Activated naive CD4-positive, alpha-beta T cell treated with anti-CD3 and anti-CD28 coated beads, Interleukin-2, amount 50 U/mL, for 72 hours (primary cell): ENCODE measurements around the gene B4GALT7. TPM values are rescaled to one million over a fixed set of nuclear protein-coding genes. Genes with fewer than 3 reads are reported as not detected.
A peak's percentile ranks its signal among the peaks of the same experiment; 100 is the strongest.
"Not testable (repeated sequence)": the region's sequence is repeated elsewhere in the genome, so short reads cannot be mapped to it uniquely, and the experiment has no call there.

Experiments used
- ATAC-seq, 2 donors: fragments of 150-1000 bp; cut with Tn5 transposase; 2 replicates each; pipeline ENCODE4 v1.10.0; 2021; ENCODE audit warnings: mild to moderate bottlenecking in 2 of 2, moderate library complexity in 2 of 2
- DNase-seq, 2 donors: peaks; one replicate each; pipeline ENCODE4 v3.0.0; 2021 to 2022; ENCODE audit warnings: low spot score in 2 of 2
- H3K27ac Mint-ChIP-seq, 2 donors: one replicate each; pipeline ENCODE4 v1.8.0; 2022; ENCODE audit warnings: mild to moderate bottlenecking in 2 of 2, mixed read lengths in 2 of 2
- H3K36me3 Mint-ChIP-seq, 2 donors: one replicate each; pipeline ENCODE4 v1.8.0; 2022; ENCODE audit warnings: mixed read lengths in 2 of 2
- H3K9me3 Mint-ChIP-seq, 2 donors: one replicate each; pipeline ENCODE4 v1.8.0; 2022; ENCODE audit warnings: mixed read lengths in 2 of 2
- total RNA-seq, 2 donors: library from RNA; stranded (reverse); gene quantifications; one replicate each; pipeline ENCODE4 v1.2.3, GENCODE V29; 2022

B4GALT7 gene
- total RNA-seq, 2 donors from 2014 or later, result 3.8 to 19.8 TPM

- not testable (repeated sequence) for H3K27ac Mint-ChIP-seq, ATAC-seq, H3K9me3 Mint-ChIP-seq
These were observed 24.2 kb downstream of the B4GALT7 start for GRCh38 chr5:177624172-177624571.

GRCh38 chr5:177630186-177630585 lies 30.3 kb downstream of the B4GALT7 start:
- not testable (repeated sequence) for H3K36me3 Mint-ChIP-seq, ATAC-seq, H3K27ac Mint-ChIP-seq, DNase-seq, H3K9me3 Mint-ChIP-seq

More at GRCh38 chr5:177624172-177624571, 24.2 kb downstream of the B4GALT7 start:
- not testable (repeated sequence) for DNase-seq
- peaks cover 7 to 18% of the 10 kb centered on the region in 2 donors for H3K36me3 Mint-ChIP-seq

- not testable (repeated sequence) for H3K27ac Mint-ChIP-seq, DNase-seq, ATAC-seq
- peaks cover 13 to 18% of the 10 kb centered on the region in 2 donors for H3K36me3 Mint-ChIP-seq
- peaks cover 13 to 17% of the 10 kb centered on the region in 2 donors for H3K9me3 Mint-ChIP-seq
These were observed 35.0 kb downstream of the B4GALT7 start for GRCh38 chr5:177634912-177635311.

- not testable (repeated sequence) for H3K9me3 Mint-ChIP-seq, DNase-seq, H3K27ac Mint-ChIP-seq
- peaks cover 0 to 49% of the 10 kb centered on the region in 2 donors for H3K36me3 Mint-ChIP-seq
- peak; percentile 99 to 100 for ATAC-seq
These were observed 45.5 kb downstream of the B4GALT7 start for GRCh38 chr5:177645462-177645861.

GRCh38 chr5:177651235-177651634 lies 51.3 kb downstream of the B4GALT7 start:
- not testable (repeated sequence) for ATAC-seq

GRCh38 chr5:177657846-177658245 lies 57.9 kb downstream of the B4GALT7 start:
- ATAC-seq, DNase-seq, H3K27ac Mint-ChIP-seq: not testable (repeated sequence)

More at GRCh38 chr5:177651235-177651634, 51.3 kb downstream of the B4GALT7 start:
- H3K36me3 Mint-ChIP-seq, result peaks cover 0 to 42% of the 10 kb centered on the region in 2 donors
- DNase-seq, H3K9me3 Mint-ChIP-seq, H3K27ac Mint-ChIP-seq: not testable (repeated sequence)

GRCh38 chr5:177658542-177658941 lies 58.6 kb downstream of the B4GALT7 start:
- H3K36me3 Mint-ChIP-seq, result peaks cover 0 to 20% of the 10 kb centered on the region in 2 donors
- not testable (repeated sequence) for DNase-seq, ATAC-seq, H3K27ac Mint-ChIP-seq, H3K9me3 Mint-ChIP-seq

More at GRCh38 chr5:177657846-177658245, 57.9 kb downstream of the B4GALT7 start:
- not testable (repeated sequence) for H3K9me3 Mint-ChIP-seq
- peaks cover 0 to 20% of the 10 kb centered on the region in 2 donors for H3K36me3 Mint-ChIP-seq

Other genes starting within 250 kb of the B4GALT7 start
- 100 to 1,000 TPM in 1 of 2 donors, 10 to 100 TPM in 1; 96.7 to 108 TPM for gene LMAN2, start 248.5 kb upstream of the B4GALT7 start, total RNA-seq
- 10 to 100 TPM; 22.0 to 77.6 TPM for gene RGS14, start 242.2 kb upstream of the B4GALT7 start, total RNA-seq
- gene SLC34A1, start 215.7 kb upstream of the B4GALT7 start, total RNA-seq, result under 1 TPM; 0.07 to 0.19 TPM
- gene PFN3, start 199.5 kb upstream of the B4GALT7 start, total RNA-seq, result not detected
- gene F12, start 190.6 kb upstream of the B4GALT7 start, total RNA-seq, result 1 to 10 TPM; 2.2 to 9.8 TPM
- 100 to 1,000 TPM; 104 to 125 TPM for gene GRK6, start 173.5 kb upstream of the B4GALT7 start, total RNA-seq
- 10 to 100 TPM in 1 of 2 donors, 1 to 10 TPM in 1; 4.1 to 11.4 TPM for gene PRR7, start 153.3 kb upstream of the B4GALT7 start, total RNA-seq
- 10 to 100 TPM in 1 of 2 donors, 1 to 10 TPM in 1; 5.5 to 20.2 TPM for gene DBN1, start 126.5 kb upstream of the B4GALT7 start, total RNA-seq
- gene PDLIM7, start 102.5 kb upstream of the B4GALT7 start, total RNA-seq, result 10 to 100 TPM; 44.6 to 47.5 TPM
- 10 to 100 TPM in 1 of 2 donors, 1 to 10 TPM in 1; 1.8 to 14.9 TPM for gene DOK3, start 90.3 kb upstream of the B4GALT7 start, total RNA-seq
- gene DDX41, start 83.2 kb upstream of the B4GALT7 start, total RNA-seq, result 100 to 1,000 TPM in 1 of 2 donors, 10 to 100 TPM in 1; 70.1 to 230 TPM
- gene FAM193B, start 45.6 kb upstream of the B4GALT7 start, total RNA-seq, result 100 to 1,000 TPM in 1 of 2 donors, 10 to 100 TPM in 1; 73.1 to 108 TPM
- gene TMED9, start 7.9 kb upstream of the B4GALT7 start, total RNA-seq, result 100 to 1,000 TPM in 1 of 2 donors, 10 to 100 TPM in 1; 94.0 to 114 TPM
- 10 to 100 TPM; 11.4 to 87.3 TPM for gene FAM153A, start 182.8 kb downstream of the B4GALT7 start, total RNA-seq